ENCODE measurements around the gene AMBP. TPM values are rescaled to one million over a fixed set of nuclear protein-coding genes. Genes with fewer than 3 reads are reported as not detected.

AMBP gene
- total RNA-seq, 1 experiment from 2014 or later = not detected

- ChIA-PET CTCF (no interaction called here), POLR2A (ENCODE audit: low non-redundant PET) (no interaction called here)
- TF ChIP-seq, protein P1, sequence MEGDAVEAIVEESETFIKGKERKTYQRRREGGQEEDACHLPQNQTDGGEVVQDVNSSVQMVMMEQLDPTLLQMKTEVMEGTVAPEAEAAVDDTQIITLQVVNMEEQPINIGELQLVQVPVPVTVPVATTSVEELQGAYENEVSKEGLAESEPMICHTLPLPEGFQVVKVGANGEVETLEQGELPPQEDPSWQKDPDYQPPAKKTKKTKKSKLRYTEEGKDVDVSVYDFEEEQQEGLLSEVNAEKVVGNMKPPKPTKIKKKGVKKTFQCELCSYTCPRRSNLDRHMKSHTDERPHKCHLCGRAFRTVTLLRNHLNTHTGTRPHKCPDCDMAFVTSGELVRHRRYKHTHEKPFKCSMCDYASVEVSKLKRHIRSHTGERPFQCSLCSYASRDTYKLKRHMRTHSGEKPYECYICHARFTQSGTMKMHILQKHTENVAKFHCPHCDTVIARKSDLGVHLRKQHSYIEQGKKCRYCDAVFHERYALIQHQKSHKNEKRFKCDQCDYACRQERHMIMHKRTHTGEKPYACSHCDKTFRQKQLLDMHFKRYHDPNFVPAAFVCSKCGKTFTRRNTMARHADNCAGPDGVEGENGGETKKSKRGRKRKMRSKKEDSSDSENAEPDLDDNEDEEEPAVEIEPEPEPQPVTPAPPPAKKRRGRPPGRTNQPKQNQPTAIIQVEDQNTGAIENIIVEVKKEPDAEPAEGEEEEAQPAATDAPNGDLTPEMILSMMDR (conservative IDR thresholded peaks at IDR 0.05; ENCODE audit: low read depth, low read length) = no peak
- TF ChIP-seq EZH2 (IDR thresholded peaks at IDR 0.05; ENCODE audit: borderline replicate concordance, low read depth, low read length, poor library complexity, severe bottlenecking) = no peak
- no TSS peak for BruUV-seq (replicated peaks)
- DNase-seq (ENCODE audit: low spot score) = no peak
- no peaks in the 10 kb centered on the region for H3K9me3 ChIP-seq (ENCODE audit: low read depth, low read length, poor library complexity, severe bottlenecking)
- H3K27ac ChIP-seq (ENCODE audit: low read depth, low read length, poor library complexity, severe bottlenecking) = no peak overlapping the region
- H3K4me1 ChIP-seq (ENCODE audit: insufficient read depth, low read length, poor library complexity, severe bottlenecking) = no peaks in the 10 kb centered on the region
- no peaks in the 10 kb centered on the region for H3K36me3 ChIP-seq (ENCODE audit: insufficient read depth, low read length, poor library complexity, severe bottlenecking)
- H3K4me3 ChIP-seq (ENCODE audit: low read depth, low read length, poor library complexity, severe bottlenecking) = no peak overlapping the region
- no peaks in the 10 kb centered on the region for H3K27me3 ChIP-seq (replicated peaks; ENCODE audit: insufficient read depth, low read depth, low read length, poor library complexity)
- intact Hi-C loops (cut with micrococcal nuclease; ENCODE audit: unreplicated experiment) = loop anchor here (2.0 kb wide), 1 partner anchor 50 kb away; no protein-coding TSS in a partner anchor
Measured at GRCh38 chr9:114124666-114125475, 46.8 kb upstream of the AMBP start.

DNA sequence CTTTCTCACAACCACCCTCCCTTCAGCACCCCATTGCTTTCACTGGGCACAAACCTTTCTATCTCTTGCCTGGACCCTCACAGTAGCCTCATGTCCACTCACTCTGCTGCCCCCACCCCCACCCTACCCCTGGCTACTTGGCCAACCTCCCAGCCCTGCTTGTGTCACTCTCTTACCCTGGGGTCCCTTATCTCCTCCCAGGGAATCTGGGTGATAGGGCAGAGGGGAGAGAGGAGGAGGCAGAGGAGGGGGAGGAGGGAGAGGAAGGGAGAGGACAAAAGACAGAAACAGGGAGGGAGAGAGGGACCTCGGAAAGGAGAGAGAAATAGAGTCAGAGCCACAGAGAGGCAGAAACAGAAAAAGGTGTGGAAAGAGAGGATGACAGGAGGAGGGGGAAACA is 46.0 kb upstream of the AMBP start:
- Histone ChIP-seq H3K9me3 (ENCODE audit: low read depth, low read length, poor library complexity, severe bottlenecking) (no peaks in the 10 kb centered on the region), H3K27me3 (replicated peaks; ENCODE audit: insufficient read depth, low read depth, low read length, poor library complexity) (no peaks in the 10 kb centered on the region), H3K4me1 (ENCODE audit: insufficient read depth, low read length, poor library complexity, severe bottlenecking) (no peaks in the 10 kb centered on the region), H3K4me3 (ENCODE audit: low read depth, low read length, poor library complexity, severe bottlenecking) (no peak overlapping the region), H3K27ac (ENCODE audit: low read depth, low read length, poor library complexity, severe bottlenecking) (no peak overlapping the region), H3K36me3 (ENCODE audit: insufficient read depth, low read length, poor library complexity, severe bottlenecking) (no peaks in the 10 kb centered on the region)
- intact Hi-C loops (cut with micrococcal nuclease; ENCODE audit: unreplicated experiment) = loop anchor here (2.0 kb wide), 1 partner anchor 49 kb away; no protein-coding TSS in a partner anchor
- ChIA-PET POLR2A (ENCODE audit: low non-redundant PET) (no interaction called here), CTCF (no interaction called here)
- no TSS peak for BruUV-seq (replicated peaks)
- no peak for DNase-seq (ENCODE audit: low spot score)
- no peak for TF ChIP-seq EZH2 (IDR thresholded peaks at IDR 0.05; ENCODE audit: borderline replicate concordance, low read depth, low read length, poor library complexity, severe bottlenecking)
- TF ChIP-seq, protein P1 (conservative IDR thresholded peaks at IDR 0.05; ENCODE audit: low read depth, low read length) = no peak

DNA sequence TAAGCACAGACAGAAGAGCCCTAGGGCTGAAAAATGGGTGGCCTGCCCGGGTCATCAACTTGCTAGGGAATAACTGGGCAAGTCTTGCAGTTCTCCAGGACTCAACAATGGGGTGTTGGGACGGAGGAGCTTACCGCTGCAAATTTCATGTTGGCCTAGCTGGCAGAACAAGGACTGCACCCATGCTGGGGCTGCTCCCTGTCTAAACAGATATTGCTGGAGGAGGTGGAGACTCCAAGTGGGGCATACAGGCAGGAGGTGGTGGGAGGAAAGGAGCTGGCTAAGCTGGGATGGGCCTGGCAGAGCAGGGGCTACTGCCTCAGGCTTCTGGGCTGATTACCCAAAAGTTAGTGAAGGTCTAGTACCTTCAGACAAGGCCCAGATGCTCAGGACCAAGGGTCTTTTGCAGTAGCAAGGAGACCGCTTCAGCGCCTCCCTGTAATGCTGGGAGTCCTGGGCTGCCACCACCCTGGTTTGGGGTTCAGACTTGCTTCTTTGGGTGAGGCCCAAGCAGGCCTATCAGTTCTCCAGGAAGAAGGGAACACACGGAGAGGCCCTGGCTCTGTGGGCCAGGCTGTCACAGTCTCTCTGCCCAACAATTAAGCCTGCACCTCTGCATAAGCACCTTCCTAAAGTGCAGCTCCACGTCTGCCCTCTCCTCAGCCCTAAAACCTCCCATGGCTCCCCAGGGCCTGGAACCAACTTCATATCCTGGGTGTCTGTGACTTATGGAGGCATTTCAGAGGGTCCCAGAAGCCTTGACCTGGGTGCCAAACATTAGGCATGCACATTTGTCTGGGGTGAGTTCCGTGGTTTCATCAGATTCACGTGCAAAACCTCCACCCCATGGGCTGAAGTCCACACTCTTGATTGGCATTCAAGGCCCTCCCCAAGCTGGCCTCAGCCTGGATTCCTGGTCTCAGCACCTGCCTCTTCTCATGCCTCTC is 45.2 kb upstream of the AMBP start:
- ChIA-PET POLR2A (ENCODE audit: low non-redundant PET) (interaction anchor here (0.6 kb wide), 1 partner anchor 630 kb away, joined by 3 read pairs; no protein-coding TSS in a partner anchor), CTCF (no interaction called here)
- no peak overlapping the region for H3K27ac ChIP-seq (ENCODE audit: low read depth, low read length, poor library complexity, severe bottlenecking)
- H3K27me3 ChIP-seq (replicated peaks; ENCODE audit: insufficient read depth, low read depth, low read length, poor library complexity) = no peaks in the 10 kb centered on the region
- DNase-seq (ENCODE audit: low spot score) = no peak
- H3K36me3 ChIP-seq (ENCODE audit: insufficient read depth, low read length, poor library complexity, severe bottlenecking) = no peaks in the 10 kb centered on the region
- intact Hi-C loops (cut with micrococcal nuclease; ENCODE audit: unreplicated experiment) = no loop called here
- no peaks in the 10 kb centered on the region for H3K4me1 ChIP-seq (ENCODE audit: insufficient read depth, low read length, poor library complexity, severe bottlenecking)
- TF ChIP-seq EZH2 (IDR thresholded peaks at IDR 0.05; ENCODE audit: borderline replicate concordance, low read depth, low read length, poor library complexity, severe bottlenecking) = no peak
- TF ChIP-seq, protein P1 (conservative IDR thresholded peaks at IDR 0.05; ENCODE audit: low read depth, low read length) = no peak
- H3K4me3 ChIP-seq (ENCODE audit: low read depth, low read length, poor library complexity, severe bottlenecking) = no peak overlapping the region
- no peaks in the 10 kb centered on the region for H3K9me3 ChIP-seq (ENCODE audit: low read depth, low read length, poor library complexity, severe bottlenecking)
- BruUV-seq (replicated peaks) = no TSS peak

All from A673 (cell line).